Retina (tissue), 1 donor: ENCODE measurements around the gene NDUFV3.
A peak's percentile ranks its signal among the peaks of the same experiment; 100 is the strongest.
"Not testable (repeated sequence)": the region's sequence is repeated elsewhere in the genome, so short reads cannot be mapped to it uniquely, and the experiment has no call there.

Source experiments
- DNase-seq: peaks from one replicate; pipeline ENCODE4 v3.0.0-alpha.2; 2016

Gene NDUFV3

GRCh38 chr21:42858185-42858847 is 34.8 kb upstream of the NDUFV3 start:
- no peak for DNase-seq

DNA sequence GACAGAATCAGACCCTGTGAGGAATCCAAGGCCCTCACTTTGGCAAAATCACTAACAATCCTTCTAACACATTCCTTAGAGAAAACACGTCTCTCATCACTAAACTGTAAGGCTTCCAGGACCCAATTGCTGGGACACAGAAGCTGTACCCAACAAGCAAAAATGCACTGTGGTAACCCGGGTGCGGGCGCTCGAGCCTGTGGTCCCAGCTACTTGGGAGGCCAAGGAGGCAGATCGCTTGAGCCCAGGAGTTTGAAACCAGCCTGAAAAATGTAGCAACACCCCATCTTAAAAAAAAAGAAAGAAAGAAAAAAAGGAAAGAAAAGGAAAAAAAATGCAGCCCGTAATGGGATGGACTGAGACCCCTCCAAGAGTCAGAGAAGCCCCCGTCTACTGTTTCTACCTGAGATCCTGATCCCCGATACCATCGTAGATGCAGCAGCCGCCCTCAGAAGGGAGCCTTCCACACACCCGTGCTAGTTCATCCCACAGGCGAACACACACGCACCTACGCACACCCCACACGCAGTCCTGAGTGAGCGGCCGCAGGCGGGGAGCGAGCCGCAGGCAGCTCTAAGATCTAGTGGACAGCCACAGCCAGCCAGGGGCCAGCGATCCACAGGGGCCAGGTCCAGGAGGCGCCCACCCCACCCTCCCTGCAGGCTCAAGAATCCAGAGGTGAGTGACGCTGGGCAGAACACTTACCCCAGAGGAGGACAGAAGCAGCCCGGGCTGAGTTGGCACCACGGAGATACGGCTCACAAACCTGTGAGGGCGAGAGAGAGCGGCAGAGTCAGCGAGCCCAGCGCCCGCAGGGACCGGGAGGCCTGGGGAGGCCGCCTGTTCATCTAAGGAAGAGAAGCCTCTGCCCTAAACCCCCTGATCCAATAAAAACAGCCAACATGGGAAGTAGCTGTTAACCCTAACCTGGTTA is 33.9 kb upstream of the NDUFV3 start:
- no peak for DNase-seq

- DNase-seq: no peak
These were observed 33.2 kb upstream of the NDUFV3 start for GRCh38 chr21:42859891-42860230.

GRCh38 chr21:42860345-42860744 is 32.8 kb upstream of the NDUFV3 start:
- DNase-seq: no peak

DNA sequence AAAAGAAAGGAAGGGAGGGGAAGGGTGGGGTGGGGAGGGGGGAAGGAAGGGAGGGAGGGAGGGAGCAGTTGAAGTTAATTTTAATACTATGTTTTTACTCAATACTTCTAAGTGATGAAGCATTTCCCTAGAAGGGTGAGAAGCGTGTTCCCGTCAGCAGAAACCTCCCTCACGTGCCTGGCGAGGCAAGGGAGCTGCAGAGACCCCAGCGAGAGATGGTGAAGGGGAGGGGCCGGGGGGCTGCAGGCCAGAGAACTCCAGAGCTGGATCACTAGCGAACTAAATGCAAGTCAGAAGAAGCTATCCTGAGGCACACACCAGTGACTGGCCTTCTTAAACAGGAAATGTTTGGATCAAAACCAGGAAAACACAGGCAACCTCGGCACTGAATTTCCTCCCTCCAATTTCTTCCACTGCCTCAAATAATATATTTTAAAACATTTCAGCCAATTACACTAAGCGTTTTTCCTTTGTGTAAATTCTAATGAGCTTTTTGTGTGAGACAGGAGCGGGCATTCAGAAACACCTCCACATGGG is 31.7 kb upstream of the NDUFV3 start:
- DNase-seq: no peak

DNA sequence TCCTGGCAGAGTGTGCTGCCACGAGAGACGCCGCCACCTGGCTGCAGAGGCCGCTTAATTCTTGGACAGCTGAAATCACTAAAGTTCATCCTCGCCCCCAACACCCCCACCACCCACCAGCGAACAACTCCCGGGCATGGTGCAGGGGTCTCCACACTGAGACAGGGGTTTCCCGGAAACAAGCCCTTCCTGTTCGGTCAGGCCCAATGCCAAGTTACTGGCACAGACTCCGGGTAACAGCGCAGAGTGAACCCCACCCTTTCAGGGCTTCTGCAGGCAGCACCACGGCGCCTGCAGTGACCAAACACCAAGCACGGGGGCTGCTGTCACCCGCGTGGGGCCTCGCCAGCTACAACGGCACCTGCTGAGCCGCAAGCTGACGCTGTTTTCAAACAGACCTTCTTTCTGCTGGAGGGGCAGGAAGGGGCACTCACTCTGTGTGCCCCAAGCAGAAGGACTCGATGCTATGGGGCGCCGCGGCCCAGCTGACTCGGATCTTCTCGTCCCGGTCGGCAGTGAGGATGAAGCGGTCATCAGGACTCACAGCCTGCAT is 31.2 kb upstream of the NDUFV3 start:
- no peak for DNase-seq

GRCh38 chr21:42862774-42863503 is 30.2 kb upstream of the NDUFV3 start:
- DNase-seq: no peak

DNA sequence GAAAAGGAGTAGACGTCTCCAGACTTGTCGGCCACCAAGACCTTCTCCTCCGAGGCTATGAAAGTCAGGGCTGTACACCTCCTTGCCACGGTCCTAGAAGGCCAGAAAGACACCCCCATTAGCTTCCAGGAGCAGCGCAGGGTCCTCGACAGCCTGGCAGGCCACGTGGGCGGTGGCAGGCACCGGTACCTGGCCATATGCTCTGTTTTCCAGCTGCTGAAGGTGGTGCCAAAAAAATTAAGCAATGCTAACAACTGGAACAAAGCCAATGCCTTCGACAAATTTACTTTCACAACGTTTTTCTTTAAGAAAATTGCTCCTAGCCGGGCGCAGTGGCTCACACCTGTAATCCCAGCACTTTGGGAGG is 29.6 kb upstream of the NDUFV3 start:
- no peak for DNase-seq

DNA sequence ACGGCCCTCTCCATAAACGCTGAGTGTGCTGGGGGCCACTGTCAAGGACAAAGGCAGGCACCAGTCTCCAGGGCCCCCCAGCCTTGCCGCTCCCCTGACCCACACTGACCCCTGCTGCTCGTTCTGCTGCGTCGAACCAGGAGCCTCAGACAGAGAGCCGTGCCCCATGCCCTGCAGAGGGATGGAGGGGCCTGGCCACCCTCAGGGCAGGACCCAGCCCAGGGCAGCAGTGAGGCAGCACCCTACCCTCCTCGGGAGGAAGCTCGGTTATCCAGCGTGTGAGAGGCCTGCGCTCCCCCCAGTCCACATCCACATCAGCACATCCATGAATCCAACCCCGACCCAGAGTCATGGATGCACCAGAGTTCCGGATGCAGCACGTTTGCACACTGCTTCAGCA is 28.8 kb upstream of the NDUFV3 start:
- no peak for DNase-seq

DNA sequence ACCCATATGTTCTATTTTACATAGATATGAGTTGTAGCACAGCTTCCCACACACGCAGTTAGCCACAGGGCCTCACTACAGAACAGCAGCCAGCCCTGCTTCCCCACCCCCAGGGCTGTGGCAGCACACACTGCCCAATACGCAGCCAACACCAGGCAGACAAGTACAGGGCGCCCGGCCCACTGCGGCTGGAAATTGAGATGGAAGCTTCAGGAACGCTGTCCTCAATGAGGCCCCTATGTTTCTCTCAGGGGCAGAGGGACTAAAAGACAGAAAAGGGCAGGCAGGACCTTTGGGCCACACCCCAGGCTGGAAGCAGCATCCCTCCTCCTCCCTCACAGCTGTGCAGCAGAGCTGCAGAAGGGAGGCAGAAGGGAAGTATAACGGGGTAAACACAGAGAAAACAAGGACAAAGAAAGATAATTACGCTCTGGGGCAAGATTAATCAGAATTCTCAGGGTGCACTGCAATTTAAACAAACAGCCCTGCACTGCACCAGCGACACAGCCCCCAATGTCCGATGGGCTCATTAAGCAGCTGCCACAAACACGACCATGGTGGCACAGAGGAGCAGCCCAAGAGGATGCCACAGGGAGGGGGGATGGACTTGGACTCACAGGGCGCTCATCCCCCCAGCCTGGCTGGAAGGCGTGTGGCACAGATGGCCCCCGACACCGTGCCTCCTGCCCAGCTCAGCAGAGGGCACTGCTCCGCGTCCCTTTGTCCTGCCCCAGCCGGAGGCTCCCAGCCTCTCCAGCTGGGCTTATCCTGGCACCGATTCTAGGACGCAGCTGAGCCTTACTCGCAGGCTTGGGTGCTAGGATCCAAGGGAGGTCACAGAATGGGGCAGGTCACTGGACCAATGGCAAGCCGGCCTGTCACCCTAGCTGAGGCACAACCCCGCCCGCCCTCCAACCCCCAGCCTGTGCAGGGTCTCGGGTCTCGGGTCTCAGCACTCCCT is 28.0 kb upstream of the NDUFV3 start:
- DNase-seq: no peak

DNA sequence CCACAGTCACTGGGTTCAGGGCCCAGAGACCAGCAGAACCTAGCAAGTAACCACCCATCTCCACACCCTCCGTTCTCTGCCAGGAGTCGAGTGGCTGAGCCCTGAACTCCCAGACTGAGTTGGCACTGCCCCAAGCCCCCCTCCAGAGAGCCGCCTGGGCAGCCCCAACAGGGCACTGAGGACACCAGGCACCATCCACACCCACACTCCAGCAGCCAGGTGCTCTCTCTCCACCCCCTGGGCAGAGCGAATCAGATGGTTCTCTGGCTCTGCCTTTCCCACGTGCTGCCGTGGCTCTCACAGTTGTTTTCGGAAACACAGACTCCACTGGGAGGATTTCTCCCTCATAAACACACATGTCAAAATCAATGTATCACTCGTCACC is 27.3 kb upstream of the NDUFV3 start:
- DNase-seq: no peak

GRCh38 chr21:42868196-42868595 is 24.9 kb upstream of the NDUFV3 start:
- DNase-seq: no peak

GRCh38 chr21:42873096-42873495 is 20.0 kb upstream of the NDUFV3 start:
- no peak for DNase-seq

DNA sequence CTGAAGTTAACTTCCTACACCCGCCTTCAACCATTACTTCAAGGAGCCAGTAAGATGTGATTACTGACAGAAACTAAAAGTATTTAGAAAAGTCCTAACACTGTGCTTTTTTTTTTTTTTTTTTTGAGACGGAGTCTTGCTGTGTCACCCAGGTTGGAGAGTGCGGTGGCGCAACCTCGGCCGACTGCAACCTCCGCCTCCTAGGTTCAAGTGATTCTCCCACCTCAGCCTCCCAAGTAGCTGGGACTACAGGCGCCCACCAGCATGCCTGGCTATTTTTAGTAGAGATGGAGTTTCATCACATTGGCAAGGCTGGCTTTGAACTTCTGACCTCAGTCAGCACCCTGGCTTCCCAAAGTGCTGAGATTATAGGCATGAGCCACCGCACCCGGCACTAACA is 17.3 kb upstream of the NDUFV3 start:
- DNase-seq: not testable (repeated sequence)

- DNase-seq: no peak
These were observed 14.5 kb upstream of the NDUFV3 start for GRCh38 chr21:42878678-42878992.

DNA sequence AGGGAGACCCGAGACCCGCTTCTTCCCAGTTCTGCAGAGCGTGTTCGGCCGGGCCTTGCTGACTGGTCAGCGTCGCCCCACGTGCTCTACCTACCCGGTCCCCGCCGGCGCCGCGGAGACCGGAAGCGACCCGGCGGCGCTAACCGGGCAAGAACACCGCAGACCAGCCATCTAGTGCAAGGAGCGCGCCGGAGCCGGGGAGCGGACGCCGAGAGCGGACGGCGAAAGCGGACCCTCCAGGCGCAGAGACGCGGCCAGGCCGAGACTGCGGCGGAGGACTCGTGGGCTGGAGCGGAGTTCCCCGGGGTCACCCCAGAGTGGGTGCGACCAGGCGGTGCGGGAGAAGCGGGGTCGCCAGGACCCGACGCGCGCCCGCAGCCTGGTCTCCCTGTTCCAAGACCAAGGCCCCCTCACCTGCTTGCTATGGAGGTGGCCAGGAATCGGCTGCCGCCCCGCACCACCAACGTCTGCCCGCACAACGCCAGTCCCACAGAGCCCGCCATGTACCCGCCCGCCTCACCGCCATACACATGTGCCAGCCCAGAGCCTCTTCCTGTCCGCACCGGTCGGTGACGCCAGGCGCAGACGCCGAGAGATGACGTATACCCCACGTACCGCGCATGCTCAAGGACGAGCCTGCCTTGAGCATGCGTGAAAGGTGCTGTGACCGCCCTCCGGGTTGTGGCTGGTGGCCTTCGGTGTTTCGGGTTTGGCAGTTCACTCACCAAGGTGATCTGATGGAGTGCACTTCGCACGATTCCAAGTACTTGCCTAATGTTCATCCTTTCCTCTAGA is 13.9 kb upstream of the NDUFV3 start, which contains the start of gene WDR4:
Gene WDR4 (minus strand): TSS at position 547 of the 795 bp plus-strand sequence. CDS start 44 bp downstream, at position 503.
- peak; percentile 99 for DNase-seq

DNA sequence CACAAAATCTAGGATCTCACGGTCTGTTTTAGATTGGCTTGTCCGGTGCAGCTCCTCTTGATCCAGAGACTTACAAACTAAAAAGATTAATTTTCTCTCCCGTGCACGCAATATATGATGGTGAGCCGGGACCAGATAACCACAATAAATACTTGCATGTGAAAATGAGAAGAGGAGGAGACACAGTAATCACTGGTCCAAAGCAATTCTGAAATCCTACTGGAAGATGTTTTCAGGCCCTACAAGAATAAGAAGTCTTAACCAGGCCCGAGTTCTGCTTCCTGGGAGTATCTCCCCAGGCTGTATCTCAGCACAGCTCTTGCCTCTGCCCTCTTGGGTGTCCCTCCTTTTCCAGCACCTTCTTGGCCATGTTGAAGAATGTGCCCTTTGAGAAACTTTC is 12.8 kb upstream of the NDUFV3 start:
- no peak for DNase-seq

GRCh38 chr21:42883921-42884320 is 9.2 kb upstream of the NDUFV3 start:
- no peak for DNase-seq

DNA sequence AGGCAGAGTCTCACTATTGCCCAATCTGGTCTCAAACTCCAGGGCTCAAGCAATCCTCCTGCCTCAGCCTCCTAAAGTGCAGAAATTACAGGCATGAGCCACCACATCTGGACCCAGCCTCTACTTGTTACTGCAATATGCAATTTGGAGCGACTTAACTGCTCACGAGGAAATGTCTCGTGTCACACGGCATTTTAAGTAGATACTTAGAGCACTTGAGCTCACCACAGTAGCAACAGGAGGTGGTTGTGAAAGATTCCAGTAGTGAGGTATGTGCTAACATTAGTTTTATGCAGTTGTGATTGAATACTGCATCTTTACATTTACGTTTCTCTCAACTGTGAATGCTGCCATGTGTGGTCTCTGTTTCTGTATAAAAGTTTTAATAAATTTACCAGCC is 5.8 kb upstream of the NDUFV3 start:
- DNase-seq: no peak

GRCh38 chr21:42892582-42892930 is 553 bp upstream of the NDUFV3 start:
- DNase-seq: no peak

- no peak for DNase-seq
These were observed 7.3 kb downstream of the NDUFV3 start for GRCh38 chr21:42900446-42900845.
